ENCODE data around the gene CFAP74. TPM values are rescaled to one million over a fixed set of nuclear protein-coding genes. Genes with fewer than 3 reads are reported as not detected.

CFAP74 gene
- total RNA-seq, 2 experiments from 2014 or later: 0.38 to 0.41 TPM

- intact Hi-C loops (cut with micrococcal nuclease): no loop called here
- H3K9me3 Mint-ChIP-seq: no peaks in the 10 kb centered on the region
- no peak for DNase-seq
- H3K27ac Mint-ChIP-seq: no peak overlapping the region
- TF ChIP-seq CTCF (IDR thresholded peaks at IDR 0.05): no peak
- H3K4me3 Mint-ChIP-seq: no peak overlapping the region
- POLR2A ChIA-PET: no interaction called here
- no peaks in the 10 kb centered on the region for H3K27me3 Mint-ChIP-seq
- no peaks in the 10 kb centered on the region for H3K4me1 Mint-ChIP-seq (ENCODE audit: low read depth)
- ATAC-seq: no peak
- H3K36me3 Mint-ChIP-seq (ENCODE audit: low read depth): no peaks in the 10 kb centered on the region
- CTCF ChIA-PET: interaction anchor here (2.5 kb wide), 1 partner anchor 12 kb away, joined by 10 read pairs; no protein-coding TSS in a partner anchor
Observed at GRCh38 chr1:2033165-2033564, 29.6 kb upstream of the CFAP74 start.

- POLR2A ChIA-PET: no interaction called here
- CTCF ChIA-PET: interaction anchor here (1.6 kb wide), 1 partner anchor 12 kb away, joined by 8 read pairs; no protein-coding TSS in a partner anchor
- Mint-ChIP-seq H3K4me3 (no peak overlapping the region), H3K36me3 (ENCODE audit: low read depth) (no peaks in the 10 kb centered on the region), H3K9me3 (no peaks in the 10 kb centered on the region), H3K27me3 (no peaks in the 10 kb centered on the region), H3K27ac (no peak overlapping the region), H3K4me1 (ENCODE audit: low read depth) (no peaks in the 10 kb centered on the region)
- intact Hi-C loops (cut with micrococcal nuclease): no loop called here
- TF ChIP-seq CTCF (IDR thresholded peaks at IDR 0.05): no peak
- no peak for ATAC-seq
- no peak for DNase-seq
Observed at GRCh38 chr1:2032737-2033136, 29.2 kb upstream of the CFAP74 start.

GRCh38 chr1:2031546-2032540 is 28.3 kb upstream of the CFAP74 start:
- intact Hi-C loops (cut with micrococcal nuclease): no loop called here
- ChIA-PET CTCF (interaction anchor here (1.6 kb wide), 1 partner anchor 13 kb away, joined by 8 read pairs; no protein-coding TSS in a partner anchor), POLR2A (interaction anchor here (0.6 kb wide), 1 partner anchor 48 kb away, joined by 3 read pairs; no protein-coding TSS in a partner anchor)
- no peak for ATAC-seq
- H3K27me3 Mint-ChIP-seq: no peaks in the 10 kb centered on the region
- H3K4me1 Mint-ChIP-seq (ENCODE audit: low read depth): no peaks in the 10 kb centered on the region
- no peaks in the 10 kb centered on the region for H3K9me3 Mint-ChIP-seq
- no peaks in the 10 kb centered on the region for H3K36me3 Mint-ChIP-seq (ENCODE audit: low read depth)
- TF ChIP-seq CTCF (IDR thresholded peaks at IDR 0.05): no peak
- no peak overlapping the region for H3K27ac Mint-ChIP-seq
- DNase-seq: no peak
- H3K4me3 Mint-ChIP-seq: no peak overlapping the region

- CTCF ChIA-PET: interaction anchor here (0.8 kb wide), 1 partner anchor 17 kb away, joined by 3 read pairs; no protein-coding TSS in a partner anchor
- intact Hi-C loops (cut with micrococcal nuclease): no loop called here
- ATAC-seq (no peak), DNase-seq (no peak)
- no peaks in the 10 kb centered on the region for H3K9me3 Mint-ChIP-seq
- POLR2A ChIA-PET: no interaction called here
- no peaks in the 10 kb centered on the region for H3K36me3 Mint-ChIP-seq (ENCODE audit: low read depth)
- H3K4me3 Mint-ChIP-seq: no peak overlapping the region
- H3K4me1 Mint-ChIP-seq (ENCODE audit: low read depth): no peaks in the 10 kb centered on the region
- TF ChIP-seq CTCF (IDR thresholded peaks at IDR 0.05): no peak
- H3K27ac Mint-ChIP-seq: no peak overlapping the region
- no peaks in the 10 kb centered on the region for H3K27me3 Mint-ChIP-seq
Observed at GRCh38 chr1:2030076-2030871, 26.7 kb upstream of the CFAP74 start.

All from activated CD8-positive, alpha-beta T cell treated with anti-CD3 and anti-CD28 coated beads for 36 hours (primary cell).